H1 (cell line): ENCODE data around the gene UBL4B. TPM values are rescaled to one million over a fixed set of nuclear protein-coding genes. Genes with fewer than 3 reads are reported as not detected.
"Not testable (repeated sequence)": the region's sequence is repeated elsewhere in the genome, so short reads cannot be mapped to it uniquely, and the experiment has no call there.

Experiments used
- CTCF ChIA-PET: fragments of 300-600 bp; sonication (Branson Sonifier 250); formaldehyde crosslinking; loops from one replicate; lab custom pipeline; 2021; ENCODE audit not compliant: partially characterized antibody; lab: Charles Lee
- POLR2A ChIA-PET: fragments of 300-600 bp; sonication (Branson Sonifier 250); formaldehyde crosslinking; loops from one replicate; lab custom pipeline; 2021; ENCODE audit warnings: inconsistent platforms; ENCODE audit not compliant: partially characterized antibody; lab: Charles Lee
- DNase-seq, 2 experiments: peaks; one replicate each; pipeline versions ENCODE4 v3.0.0 to v3.0.0-alpha.2; 2010 to 2022; ENCODE audit warnings: low spot score in 2 of 2, low read depth in 1 of 2, mixed read lengths in 1 of 2
- FAIRE-seq: peaks from 2 replicates; lab custom pipeline; 2011; peaks lifted over from hg19 to GRCh38; lab: Jason Lieb, UNC
- H2AFZ ChIP-seq: 2 replicates; pipeline ENCODE4 v1.8.1; 2012; ENCODE audit warnings: low read length, inconsistent platforms
- H2AK5ac ChIP-seq: 2 replicates; pipeline ENCODE4 v1.6.1; 2013; ENCODE audit warnings: low read depth, low read length
- H2BK120ac ChIP-seq: replicated peaks from 2 replicates; pipeline ENCODE3; 2013; ENCODE audit warnings: low read depth, low read length, inconsistent platforms
- H2BK12ac ChIP-seq: 2 replicates; pipeline ENCODE4 v1.6.1; 2013; ENCODE audit warnings: low read depth, low read length
- H2BK15ac ChIP-seq: 2 replicates; pipeline ENCODE4 v1.6.1; 2013; ENCODE audit warnings: low read length
- H2BK20ac ChIP-seq: 2 replicates; pipeline ENCODE4 v1.6.1; 2013; ENCODE audit warnings: low read length
- H2BK5ac ChIP-seq: 2 replicates; pipeline ENCODE4 v1.6.1; 2013; ENCODE audit warnings: low read depth, low read length
- H3K14ac ChIP-seq: 2 replicates; pipeline ENCODE4 v1.6.1; 2013; ENCODE audit warnings: inconsistent platforms; ENCODE audit not compliant: insufficient read length
- H3K18ac ChIP-seq: 2 replicates; pipeline ENCODE4 v1.6.1; 2013; ENCODE audit warnings: low read length; ENCODE audit errors: extremely low read depth
- H3K23ac ChIP-seq: 2 replicates; pipeline ENCODE4 v1.6.1; 2013; ENCODE audit warnings: inconsistent platforms; ENCODE audit not compliant: insufficient read length
- H3K23me2 ChIP-seq: 2 replicates; pipeline ENCODE4 v1.6.1; 2013; ENCODE audit warnings: low read depth, low read length
- H3K27ac ChIP-seq: 2 replicates; pipeline ENCODE4 v1.6.1; 2011; ENCODE audit warnings: low read depth, low read length, inconsistent platforms
- H3K27me3 ChIP-seq, 4 experiments: replicated peaks in 1 of 4; 1 replicate in 1 of 4; 2 replicates in 3 of 4; pipeline versions ENCODE4 v1.6.1 to v1.8.1; 2011 to 2013; ENCODE audit warnings: low read length in 3 of 4, mild to moderate bottlenecking in 3 of 4, inconsistent platforms in 2 of 4, mixed read lengths in 2 of 4, moderate library complexity in 1 of 4; ENCODE audit not compliant: control insufficient read depth in 3 of 4, insufficient read depth in 3 of 4; ENCODE audit errors: extremely low read depth in 1 of 4
- H3K36me3 ChIP-seq, 4 experiments: 2 replicates each; pipeline versions ENCODE4 v1.6.1 to v1.8.1; 2011 to 2013; ENCODE audit warnings: mild to moderate bottlenecking in 4 of 4, low read length in 3 of 4, moderate library complexity in 2 of 4, control low read depth in 1 of 4, inconsistent platforms in 1 of 4; ENCODE audit not compliant: insufficient read depth in 4 of 4, control insufficient read depth in 2 of 4
- H3K4ac ChIP-seq: replicated peaks from 2 replicates; pipeline ENCODE3; 2013; ENCODE audit warnings: low read length, low read depth, mixed read lengths, inconsistent platforms; ENCODE audit not compliant: insufficient read length
- H3K4me1 ChIP-seq, 4 experiments: replicated peaks in 1 of 4; 1 replicate in 1 of 4; 2 replicates in 3 of 4; pipeline versions ENCODE4 v1.6.1 to v1.8.1; 2011 to 2013; ENCODE audit warnings: low read length in 3 of 4, inconsistent platforms in 2 of 4, mixed read lengths in 1 of 4; ENCODE audit not compliant: insufficient read depth in 4 of 4, control insufficient read depth in 3 of 4
- H3K4me2 ChIP-seq, 2 experiments: 2 replicates each; pipeline versions ENCODE4 v1.6.1 to v1.8.1; 2011 to 2013; ENCODE audit warnings: low read depth in 2 of 2, low read length in 2 of 2, control low read depth in 1 of 2, inconsistent platforms in 1 of 2, mild to moderate bottlenecking in 1 of 2; ENCODE audit not compliant: insufficient read depth in 1 of 2
- H3K4me3 ChIP-seq, 4 experiments: fragments of 200-600, 300-600 bp in 1 of 4; sonication (generic), shearing (Covaris generic), sonication (Bioruptor Twin) in 1 of 4; 2 replicates each; pipeline versions ENCODE4 v1.5.1 to v1.8.1; 2011 to 2016; ENCODE audit warnings: low read length in 4 of 4, low read depth in 3 of 4, control low read depth in 2 of 4, inconsistent platforms in 2 of 4, mild to moderate bottlenecking in 2 of 4, mixed read lengths in 1 of 4, moderate library complexity in 1 of 4; ENCODE audit not compliant: insufficient read depth in 2 of 4; ENCODE audit errors: extremely low read depth in 1 of 4
- H3K56ac ChIP-seq: replicated peaks from 2 replicates; pipeline ENCODE3; 2013; ENCODE audit warnings: low read depth, mild to moderate bottlenecking, mixed read lengths, low read length, inconsistent platforms; ENCODE audit not compliant: insufficient read length
- H3K79me1 ChIP-seq: 2 replicates; pipeline ENCODE4 v1.6.1; 2013; ENCODE audit warnings: low read depth, low read length, control low read depth
- H3K79me2 ChIP-seq, 2 experiments: 2 replicates each; pipeline versions ENCODE4 v1.6.1 to v1.8.1; 2012 to 2013; ENCODE audit warnings: low read length in 2 of 2, mild to moderate bottlenecking in 2 of 2, inconsistent platforms in 1 of 2; ENCODE audit not compliant: insufficient read depth in 2 of 2, control insufficient read depth in 1 of 2
- H3K9ac ChIP-seq, 4 experiments: replicated peaks in 1 of 4; 1 replicate in 1 of 4; 2 replicates in 3 of 4; pipeline versions ENCODE4 v1.6.1 to v1.8.1; 2011 to 2013; ENCODE audit warnings: low read depth in 3 of 4, low read length in 3 of 4, control low read depth in 2 of 4, mild to moderate bottlenecking in 2 of 4, moderate library complexity in 2 of 4, inconsistent platforms in 1 of 4; ENCODE audit errors: extremely low read depth in 1 of 4
- H3K9me3 ChIP-seq, 2 experiments: 2 replicates each; pipeline versions ENCODE4 v1.6.1 to v1.8.1; 2012 to 2013; ENCODE audit warnings: mild to moderate bottlenecking in 2 of 2, moderate library complexity in 2 of 2, control low read depth in 1 of 2, inconsistent platforms in 1 of 2, low read depth in 1 of 2, low read length in 1 of 2, mixed read lengths in 1 of 2; ENCODE audit not compliant: insufficient read depth in 2 of 2
- H4K20me1 ChIP-seq, 2 experiments: replicated peaks in 1 of 2; 2 replicates each; pipeline versions ENCODE3 to v1.8.1; 2011 to 2013; ENCODE audit warnings: inconsistent platforms in 2 of 2, low read length in 2 of 2, mild to moderate bottlenecking in 1 of 2; ENCODE audit not compliant: insufficient read depth in 2 of 2, control insufficient read depth in 1 of 2
- H4K5ac ChIP-seq: 2 replicates; pipeline ENCODE4 v1.6.1; 2013; ENCODE audit warnings: low read length, low read depth, mixed read lengths, inconsistent platforms; ENCODE audit not compliant: insufficient read length
- H4K8ac ChIP-seq: 2 replicates; pipeline ENCODE4 v1.8.0; 2013; ENCODE audit warnings: mild to moderate bottlenecking, moderate library complexity, low read length, inconsistent platforms; ENCODE audit not compliant: insufficient read depth; ENCODE audit errors: extremely low read depth
- H4K91ac ChIP-seq: replicated peaks from 2 replicates; pipeline ENCODE3; 2013; ENCODE audit warnings: low read length, mixed read lengths, inconsistent platforms; ENCODE audit not compliant: insufficient read length
- WGBS, 2 experiments: shearing (Covaris generic) in 1 of 2; methylation state at CpG; one replicate each; pipeline versions ENCODE4 v1.1.6 to v1.1.7; 2013 to 2015; ENCODE audit warnings: low lambda C conversion rate in 2 of 2, mixed read lengths in 2 of 2, inconsistent platforms in 1 of 2, low coverage in 1 of 2, missing lambda C conversion rate in 1 of 2; ENCODE audit not compliant: insufficient replicate concordance in 2 of 2, insufficient coverage in 1 of 2, insufficient read length in 1 of 2; ENCODE audit errors: extremely low coverage in 1 of 2, missing lambda C conversion rate in 1 of 2; 5-methylcytosine and 5-hydroxymethylcytosine counted together
- polyA plus RNA-seq, 7 experiments: library from polyadenylated mRNA; depleted of rRNA in 3 of 7; stranded (reverse) in 5 of 7; unstranded in 2 of 7; fragments of >200 nt in 5 of 7; fragments of 200-250 nt in 2 of 7; gene quantifications; 1 replicate in 5 of 7; 2 replicates in 1 of 7; 4 replicates in 1 of 7; pipeline versions ENCODE4 v1.2.1 to v1.2.3, GENCODE V29; 2011 to 2013; ENCODE audit warnings: missing spikeins in 2 of 7, mixed read lengths in 2 of 7
- total RNA-seq: library from RNA; stranded (reverse); fragmentation: NEBNext Ultra II Directional; extraction: Animal tissue kit (Norgen Biotek cat#: 25700); gene quantifications from 2 replicates; pipeline ENCODE4 v1.2.1, GENCODE V29; 2021

Gene UBL4B
- total and polyA plus RNA-seq, 2 of the 8 experiments (the other 6 are each of a cell fraction or from before 2014, with no cell fraction given): 0.11 TPM; not detected in 1

DNA sequence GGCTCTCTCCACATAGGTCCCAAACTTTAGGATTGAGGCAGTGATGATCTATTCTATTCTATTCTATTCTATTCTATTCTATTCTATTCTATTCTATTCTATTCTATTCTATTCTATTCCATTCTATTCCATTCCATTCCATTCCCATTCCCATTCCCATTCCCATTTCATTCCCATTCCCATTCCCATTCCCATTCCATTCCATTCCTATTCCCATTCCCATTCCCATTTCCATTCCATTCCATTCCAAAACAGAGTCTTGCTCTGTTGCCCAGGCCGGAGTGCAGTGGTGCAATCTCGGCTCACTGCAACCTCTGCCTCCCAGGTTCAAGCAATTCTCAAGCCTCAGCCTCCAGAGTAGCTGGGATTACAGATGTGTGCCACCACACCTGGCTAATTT is 32.2 kb upstream of the UBL4B start:
- CTCF ChIA-PET: interaction anchor here (0.6 to 52.4 kb wide), 4 partner anchors 8 to 434 kb away, joined by 3 to 1450 read pairs (median 446); partner anchors contain the start of genes ALX3, STRIP1 and UBL4B
- H4K91ac ChIP-seq: not testable (repeated sequence)

More for the DNA sequence above, 32.2 kb upstream of the UBL4B start:
- not testable (repeated sequence) for H3K79me2 ChIP-seq, H3K79me1 ChIP-seq, H3K4ac ChIP-seq, H3K23ac ChIP-seq, H3K23me2 ChIP-seq, H3K4me3 ChIP-seq, H4K20me1 ChIP-seq, H3K9ac ChIP-seq, H2BK5ac ChIP-seq, H4K8ac ChIP-seq, H3K14ac ChIP-seq, H3K9me3 ChIP-seq, H4K5ac ChIP-seq, H2BK120ac ChIP-seq, H3K4me2 ChIP-seq, DNase-seq, H2BK20ac ChIP-seq, H3K27ac ChIP-seq, H3K36me3 ChIP-seq, H2AFZ ChIP-seq, H3K56ac ChIP-seq, H2BK12ac ChIP-seq, FAIRE-seq, H3K18ac ChIP-seq, H2AK5ac ChIP-seq, H2BK15ac ChIP-seq, H3K4me1 ChIP-seq
- peaks cover 34 to 57% (median 42%) of the 10 kb centered on the region in 4 experiments for H3K27me3 ChIP-seq
- POLR2A ChIA-PET: interaction anchor here (1.1 to 1.4 kb wide), 2 partner anchors 11 to 46 kb away, joined by 3 read pairs; partner anchors contain the start of gene STRIP1
- 96% methylated on average over 2 of the region's 2 CpGs; no CpG with 5 or more reads in 1 of the 2 experiments for WGBS, 2 experiments
